GM23338 (cell line): ENCODE results near the gene RIT2. TPM values are rescaled to one million over a fixed set of nuclear protein-coding genes. Genes with fewer than 3 reads are reported as not detected.

ENCODE experiments used
- ATAC-seq: fragments of 200-7000 bp; cut with Tn5 transposase; 3 replicates; pipeline ENCODE4 v1.9.1; 2020
- DNase-seq: peaks from one replicate; pipeline ENCODE4 v3.0.0-alpha.2; 2015; ENCODE audit warnings: low spot score
- H2AFZ ChIP-seq: fragments of 200-600 bp; sonication (generic); 2 replicates; pipeline ENCODE4 v1.8.0; 2016; ENCODE audit warnings: antibody characterized with exemption, mild to moderate bottlenecking, moderate library complexity
- H3F3A ChIP-seq: fragments of 200-600 bp; sonication (generic); replicated peaks from 2 replicates; pipeline ENCODE4 v1.8.0; 2017; ENCODE audit warnings: antibody characterized with exemption, mixed run types, low read depth
- H3K27ac ChIP-seq: fragments of 200-600 bp; sonication (generic); 2 replicates; pipeline ENCODE4 v1.6.1; 2016; ENCODE audit warnings: low read depth
- H3K27me3 ChIP-seq: fragments of 200-600 bp; sonication (generic); 2 replicates; pipeline ENCODE4 v1.8.0; 2016; ENCODE audit warnings: mild to moderate bottlenecking, mixed run types, moderate library complexity; ENCODE audit not compliant: insufficient read depth
- H3K36me3 ChIP-seq: fragments of 200-600 bp; sonication (generic); 2 replicates; pipeline ENCODE4 v1.8.0; 2016; ENCODE audit warnings: mild to moderate bottlenecking; ENCODE audit not compliant: insufficient read depth
- H3K4me1 ChIP-seq: fragments of 200-600 bp; sonication (generic); 2 replicates; pipeline ENCODE4 v1.8.0; 2016; ENCODE audit warnings: mild to moderate bottlenecking, moderate library complexity; ENCODE audit not compliant: insufficient read depth
- H3K4me2 ChIP-seq: fragments of 200-600 bp; sonication (generic); 2 replicates; pipeline ENCODE4 v1.7.1; 2017; ENCODE audit warnings: mixed run types
- H3K4me3 ChIP-seq: fragments of 200-600 bp; sonication (generic); 2 replicates; pipeline ENCODE4 v1.6.1; 2016; ENCODE audit warnings: mixed run types
- H3K79me2 ChIP-seq: fragments of 200-600 bp; sonication (generic); replicated peaks from 2 replicates; pipeline ENCODE4 v1.8.0; 2017; ENCODE audit warnings: mild to moderate bottlenecking; ENCODE audit not compliant: insufficient read depth
- H3K9me2 ChIP-seq: fragments of 200-600 bp; sonication (generic); 2 replicates; pipeline ENCODE4 v1.8.0; 2017; ENCODE audit not compliant: insufficient read depth
- H4K20me1 ChIP-seq: fragments of 200-600 bp; sonication (generic); replicated peaks from 2 replicates; pipeline ENCODE4 v1.8.0; 2017; ENCODE audit warnings: mild to moderate bottlenecking; ENCODE audit not compliant: insufficient read depth
- H3K27ac Mint-ChIP-seq: 2 replicates; pipeline ENCODE4 v1.8.0; 2020; ENCODE audit warnings: inconsistent platforms, mild to moderate bottlenecking, moderate library complexity, mixed read lengths
- H3K27me3 Mint-ChIP-seq: 3 replicates; pipeline ENCODE4 v1.8.0; 2022; ENCODE audit warnings: low read depth, mild to moderate bottlenecking, moderate library complexity, mixed read lengths, inconsistent platforms; ENCODE audit not compliant: insufficient read depth, poor library complexity
- H3K36me3 Mint-ChIP-seq: 3 replicates; pipeline ENCODE4 v1.8.0; 2021; ENCODE audit warnings: low read depth, mild to moderate bottlenecking, inconsistent platforms, moderate library complexity, mixed read lengths
- H3K4me1 Mint-ChIP-seq: 3 replicates; pipeline ENCODE4 v1.8.0; 2020; ENCODE audit warnings: mild to moderate bottlenecking, inconsistent platforms, mixed read lengths
- H3K4me3 Mint-ChIP-seq: 3 replicates; pipeline ENCODE4 v1.8.0; 2021; ENCODE audit warnings: moderate library complexity, mild to moderate bottlenecking, inconsistent platforms, mixed read lengths
- H3K9me3 Mint-ChIP-seq: 3 replicates; pipeline ENCODE4 v1.8.0; 2020; ENCODE audit warnings: moderate library complexity, mild to moderate bottlenecking, inconsistent platforms, mixed read lengths
- CREB1 ChIP-seq: fragments of 250-450 bp; sonication (Bioruptor Pico); IDR thresholded peaks from 2 replicates; pipeline ENCODE4 v1.5.0; 2020; ENCODE audit warnings: low read depth, mild to moderate bottlenecking, moderate library complexity
- CTCF ChIP-seq, 2 experiments: fragments of 200-600 bp in 1 of 2; sonication (generic) in 1 of 2; conservative IDR thresholded peaks; 2 replicates each; pipeline versions ENCODE4 v1.5.1 to v1.6.1; 2016 to 2017; ENCODE audit warnings: antibody characterized with exemption in 2 of 2, low read depth in 2 of 2, mild to moderate bottlenecking in 2 of 2, moderate library complexity in 1 of 2
- EZH2 ChIP-seq: fragments of 200-600 bp; sonication (generic); IDR thresholded peaks from one replicate; pipeline ENCODE4 v1.8.0; 2017; ENCODE audit warnings: antibody characterized with exemption, mild to moderate bottlenecking, low read depth; ENCODE audit not compliant: unreplicated experiment
- EZH2phosphoT487 ChIP-seq: fragments of 200-600 bp; sonication (generic); IDR thresholded peaks from one replicate; pipeline ENCODE4 v1.8.1; 2018; ENCODE audit warnings: antibody characterized with exemption; ENCODE audit not compliant: unreplicated experiment
- JUNB ChIP-seq: IDR thresholded peaks from one replicate; pipeline ENCODE4 v1.6.1; 2016; ENCODE audit warnings: antibody characterized with exemption; ENCODE audit not compliant: unreplicated experiment
- NANOG ChIP-seq: IDR thresholded peaks from 2 replicates; pipeline ENCODE4 v1.6.1; 2016; ENCODE audit warnings: antibody characterized with exemption, borderline replicate concordance
- POLR2AphosphoS5 ChIP-seq: IDR thresholded peaks from 2 replicates; pipeline ENCODE4 v1.6.1; 2016; ENCODE audit warnings: antibody characterized with exemption, low read depth
- STAT1 ChIP-seq: IDR thresholded peaks from one replicate; pipeline ENCODE4 v1.6.1; 2016; ENCODE audit warnings: antibody characterized with exemption; ENCODE audit not compliant: unreplicated experiment
- ZNF114 ChIP-seq: fragments of 250-450 bp; sonication (Bioruptor Pico); IDR thresholded peaks from 2 replicates; pipeline ENCODE4 v1.5.0; 2020; ENCODE audit warnings: mild to moderate bottlenecking, moderate library complexity
- ZNF331 ChIP-seq: fragments of 250-450 bp; sonication (Bioruptor Pico); IDR thresholded peaks from 2 replicates; pipeline ENCODE4 v1.5.0; 2020; ENCODE audit warnings: low read depth, mild to moderate bottlenecking, moderate library complexity
- polyA plus RNA-seq: library from polyadenylated mRNA; unstranded; fragments of >200 nt; fragmentation: Nextera tagmentation; extraction: Ambion mirVana; gene quantifications from 2 replicates; pipeline ENCODE4 v1.2.1, GENCODE V29; 2016
- total RNA-seq: library from RNA; depleted of rRNA; stranded (reverse); fragments of >200 nt; shearing (Covaris generic); gene quantifications from 2 replicates; pipeline ENCODE4 v1.2.3, GENCODE V29; 2014
- TF ChIP-seq, protein P1 (sequence below): IDR thresholded peaks from one replicate; pipeline ENCODE4 v1.6.1; 2018; ENCODE audit warnings: antibody characterized with exemption; ENCODE audit not compliant: unreplicated experiment
- TF ChIP-seq, protein P2 (sequence below): fragments of 250-450 bp; sonication (Bioruptor Pico); IDR thresholded peaks from 2 replicates; pipeline ENCODE4 v1.5.0; 2020; ENCODE audit warnings: mild to moderate bottlenecking, moderate library complexity
- TF ChIP-seq, protein P3 (sequence below): IDR thresholded peaks from 2 replicates; pipeline ENCODE4 v1.6.1; 2016; ENCODE audit warnings: antibody characterized with exemption

RIT2 gene
- total and polyA plus RNA-seq, 2 experiments from 2014 or later: 1.9 to 8.8 TPM

GRCh38 chr18:43160509-43160908, 45.0 kb upstream of the RIT2 start:
- Histone ChIP-seq H3K9me2 (no peaks in the 10 kb centered on the region; the same call in 1 of the 2 replicates), H3K4me3 (no peak overlapping the region), H4K20me1 (no peaks in the 10 kb centered on the region), H3K4me2 (no peak overlapping the region), H3K27ac (no peak overlapping the region), H3F3A (no peaks in the 10 kb centered on the region), H3K36me3 (peaks cover 14% of the 10 kb centered on the region; the same call in 1 of the 2 replicates), H3K4me1 (no peaks in the 10 kb centered on the region), H3K79me2 (no peaks in the 10 kb centered on the region), H3K27me3 (no peaks in the 10 kb centered on the region), H2AFZ (no peak overlapping the region)
- Mint-ChIP-seq H3K27ac (no peak overlapping the region), H3K4me1 (no peaks in the 10 kb centered on the region; the same call in 1 of the 3 replicates), H3K9me3 (peaks cover 39% of the 10 kb centered on the region), H3K4me3 (no peak overlapping the region), H3K27me3 (no peaks in the 10 kb centered on the region), H3K36me3 (peaks cover 32% of the 10 kb centered on the region)
- no peak for ATAC-seq
- DNase-seq: no peak
- no peak for TF ChIP-seq NANOG
- TF ChIP-seq, protein P1, sequence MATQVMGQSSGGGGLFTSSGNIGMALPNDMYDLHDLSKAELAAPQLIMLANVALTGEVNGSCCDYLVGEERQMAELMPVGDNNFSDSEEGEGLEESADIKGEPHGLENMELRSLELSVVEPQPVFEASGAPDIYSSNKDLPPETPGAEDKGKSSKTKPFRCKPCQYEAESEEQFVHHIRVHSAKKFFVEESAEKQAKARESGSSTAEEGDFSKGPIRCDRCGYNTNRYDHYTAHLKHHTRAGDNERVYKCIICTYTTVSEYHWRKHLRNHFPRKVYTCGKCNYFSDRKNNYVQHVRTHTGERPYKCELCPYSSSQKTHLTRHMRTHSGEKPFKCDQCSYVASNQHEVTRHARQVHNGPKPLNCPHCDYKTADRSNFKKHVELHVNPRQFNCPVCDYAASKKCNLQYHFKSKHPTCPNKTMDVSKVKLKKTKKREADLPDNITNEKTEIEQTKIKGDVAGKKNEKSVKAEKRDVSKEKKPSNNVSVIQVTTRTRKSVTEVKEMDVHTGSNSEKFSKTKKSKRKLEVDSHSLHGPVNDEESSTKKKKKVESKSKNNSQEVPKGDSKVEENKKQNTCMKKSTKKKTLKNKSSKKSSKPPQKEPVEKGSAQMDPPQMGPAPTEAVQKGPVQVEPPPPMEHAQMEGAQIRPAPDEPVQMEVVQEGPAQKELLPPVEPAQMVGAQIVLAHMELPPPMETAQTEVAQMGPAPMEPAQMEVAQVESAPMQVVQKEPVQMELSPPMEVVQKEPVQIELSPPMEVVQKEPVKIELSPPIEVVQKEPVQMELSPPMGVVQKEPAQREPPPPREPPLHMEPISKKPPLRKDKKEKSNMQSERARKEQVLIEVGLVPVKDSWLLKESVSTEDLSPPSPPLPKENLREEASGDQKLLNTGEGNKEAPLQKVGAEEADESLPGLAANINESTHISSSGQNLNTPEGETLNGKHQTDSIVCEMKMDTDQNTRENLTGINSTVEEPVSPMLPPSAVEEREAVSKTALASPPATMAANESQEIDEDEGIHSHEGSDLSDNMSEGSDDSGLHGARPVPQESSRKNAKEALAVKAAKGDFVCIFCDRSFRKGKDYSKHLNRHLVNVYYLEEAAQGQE: no peak
- TF ChIP-seq, protein P2, sequence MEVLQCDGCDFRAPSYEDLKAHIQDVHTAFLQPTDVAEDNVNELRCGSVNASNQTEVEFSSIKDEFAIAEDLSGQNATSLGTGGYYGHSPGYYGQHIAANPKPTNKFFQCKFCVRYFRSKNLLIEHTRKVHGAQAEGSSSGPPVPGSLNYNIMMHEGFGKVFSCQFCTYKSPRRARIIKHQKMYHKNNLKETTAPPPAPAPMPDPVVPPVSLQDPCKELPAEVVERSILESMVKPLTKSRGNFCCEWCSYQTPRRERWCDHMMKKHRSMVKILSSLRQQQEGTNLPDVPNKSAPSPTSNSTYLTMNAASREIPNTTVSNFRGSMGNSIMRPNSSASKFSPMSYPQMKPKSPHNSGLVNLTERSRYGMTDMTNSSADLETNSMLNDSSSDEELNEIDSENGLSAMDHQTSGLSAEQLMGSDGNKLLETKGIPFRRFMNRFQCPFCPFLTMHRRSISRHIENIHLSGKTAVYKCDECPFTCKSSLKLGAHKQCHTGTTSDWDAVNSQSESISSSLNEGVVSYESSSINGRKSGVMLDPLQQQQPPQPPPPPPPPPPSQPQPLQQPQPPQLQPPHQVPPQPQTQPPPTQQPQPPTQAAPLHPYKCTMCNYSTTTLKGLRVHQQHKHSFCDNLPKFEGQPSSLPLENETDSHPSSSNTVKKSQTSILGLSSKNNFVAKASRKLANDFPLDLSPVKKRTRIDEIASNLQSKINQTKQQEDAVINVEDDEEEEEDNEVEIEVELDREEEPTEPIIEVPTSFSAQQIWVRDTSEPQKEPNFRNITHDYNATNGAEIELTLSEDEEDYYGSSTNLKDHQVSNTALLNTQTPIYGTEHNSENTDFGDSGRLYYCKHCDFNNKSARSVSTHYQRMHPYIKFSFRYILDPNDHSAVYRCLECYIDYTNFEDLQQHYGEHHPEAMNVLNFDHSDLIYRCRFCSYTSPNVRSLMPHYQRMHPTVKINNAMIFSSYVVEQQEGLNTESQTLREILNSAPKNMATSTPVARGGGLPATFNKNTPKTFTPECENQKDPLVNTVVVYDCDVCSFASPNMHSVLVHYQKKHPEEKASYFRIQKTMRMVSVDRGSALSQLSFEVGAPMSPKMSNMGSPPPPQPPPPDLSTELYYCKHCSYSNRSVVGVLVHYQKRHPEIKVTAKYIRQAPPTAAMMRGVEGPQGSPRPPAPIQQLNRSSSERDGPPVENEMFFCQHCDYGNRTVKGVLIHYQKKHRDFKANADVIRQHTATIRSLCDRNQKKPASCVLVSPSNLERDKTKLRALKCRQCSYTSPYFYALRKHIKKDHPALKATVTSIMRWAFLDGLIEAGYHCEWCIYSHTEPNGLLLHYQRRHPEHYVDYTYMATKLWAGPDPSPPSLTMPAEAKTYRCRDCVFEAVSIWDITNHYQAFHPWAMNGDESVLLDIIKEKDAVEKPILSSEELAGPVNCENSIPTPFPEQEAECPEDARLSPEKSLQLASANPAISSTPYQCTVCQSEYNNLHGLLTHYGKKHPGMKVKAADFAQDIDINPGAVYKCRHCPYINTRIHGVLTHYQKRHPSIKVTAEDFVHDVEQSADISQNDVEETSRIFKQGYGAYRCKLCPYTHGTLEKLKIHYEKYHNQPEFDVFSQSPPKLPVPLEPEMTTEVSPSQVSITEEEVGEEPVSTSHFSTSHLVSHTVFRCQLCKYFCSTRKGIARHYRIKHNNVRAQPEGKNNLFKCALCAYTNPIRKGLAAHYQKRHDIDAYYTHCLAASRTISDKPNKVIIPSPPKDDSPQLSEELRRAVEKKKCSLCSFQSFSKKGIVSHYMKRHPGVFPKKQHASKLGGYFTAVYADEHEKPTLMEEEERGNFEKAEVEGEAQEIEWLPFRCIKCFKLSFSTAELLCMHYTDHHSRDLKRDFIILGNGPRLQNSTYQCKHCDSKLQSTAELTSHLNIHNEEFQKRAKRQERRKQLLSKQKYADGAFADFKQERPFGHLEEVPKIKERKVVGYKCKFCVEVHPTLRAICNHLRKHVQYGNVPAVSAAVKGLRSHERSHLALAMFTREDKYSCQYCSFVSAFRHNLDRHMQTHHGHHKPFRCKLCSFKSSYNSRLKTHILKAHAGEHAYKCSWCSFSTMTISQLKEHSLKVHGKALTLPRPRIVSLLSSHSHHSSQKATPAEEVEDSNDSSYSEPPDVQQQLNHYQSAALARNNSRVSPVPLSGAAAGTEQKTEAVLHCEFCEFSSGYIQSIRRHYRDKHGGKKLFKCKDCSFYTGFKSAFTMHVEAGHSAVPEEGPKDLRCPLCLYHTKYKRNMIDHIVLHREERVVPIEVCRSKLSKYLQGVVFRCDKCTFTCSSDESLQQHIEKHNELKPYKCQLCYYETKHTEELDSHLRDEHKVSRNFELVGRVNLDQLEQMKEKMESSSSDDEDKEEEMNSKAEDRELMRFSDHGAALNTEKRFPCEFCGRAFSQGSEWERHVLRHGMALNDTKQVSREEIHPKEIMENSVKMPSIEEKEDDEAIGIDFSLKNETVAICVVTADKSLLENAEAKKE: no peak
- TF ChIP-seq STAT1: no peak
- TF ChIP-seq ZNF331 (CRISPR knock-in tag): no peak
- TF ChIP-seq EZH2phosphoT487: no peak
- no peak for TF ChIP-seq ZNF114 (CRISPR knock-in tag)
- no peak for TF ChIP-seq EZH2
- no peak for TF ChIP-seq POLR2AphosphoS5
- no peak for TF ChIP-seq CREB1
- TF ChIP-seq JUNB: no peak
- TF ChIP-seq, protein P3, sequence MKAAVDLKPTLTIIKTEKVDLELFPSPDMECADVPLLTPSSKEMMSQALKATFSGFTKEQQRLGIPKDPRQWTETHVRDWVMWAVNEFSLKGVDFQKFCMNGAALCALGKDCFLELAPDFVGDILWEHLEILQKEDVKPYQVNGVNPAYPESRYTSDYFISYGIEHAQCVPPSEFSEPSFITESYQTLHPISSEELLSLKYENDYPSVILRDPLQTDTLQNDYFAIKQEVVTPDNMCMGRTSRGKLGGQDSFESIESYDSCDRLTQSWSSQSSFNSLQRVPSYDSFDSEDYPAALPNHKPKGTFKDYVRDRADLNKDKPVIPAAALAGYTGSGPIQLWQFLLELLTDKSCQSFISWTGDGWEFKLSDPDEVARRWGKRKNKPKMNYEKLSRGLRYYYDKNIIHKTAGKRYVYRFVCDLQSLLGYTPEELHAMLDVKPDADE: no peak
- TF ChIP-seq CTCF (conservative IDR thresholded peaks at IDR 0.05; ENCODE audit: low read depth in 2 of 2): no peak
